ENCODE measurements around the gene RHPN2. TPM values are rescaled to one million over a fixed set of nuclear protein-coding genes. Genes with fewer than 3 reads are reported as not detected.

Gene RHPN2
- total RNA-seq, 1 experiment from 2014 or later: 29.2 TPM

GRCh38 chr19:32998722-32999121 is 66.0 kb downstream of the RHPN2 start:
- Histone ChIP-seq H3K18ac (ENCODE audit: insufficient read length, low read depth, low read length) (no peak overlapping the region), H3K4ac (ENCODE audit: low read depth, low read length) (no peak overlapping the region), H3K79me1 (ENCODE audit: insufficient read depth, low read depth, low read length, poor library complexity, severe bottlenecking) (no peaks in the 10 kb centered on the region), H4K5ac (ENCODE audit: insufficient read length, low read depth, low read length) (no peak overlapping the region), H2BK12ac (ENCODE audit: insufficient read length, low read depth, low read length) (no peak overlapping the region), H2BK120ac (ENCODE audit: low read depth, low read length, poor library complexity, severe bottlenecking) (no peak overlapping the region), H3K4me2 (ENCODE audit: insufficient read depth, insufficient read length, low read length) (no peak overlapping the region), H3T11ph (ENCODE audit: low read length) (no peak overlapping the region), H3K23me2 (ENCODE audit: insufficient read length, low read depth, low read length, poor library complexity, severe bottlenecking) (no peaks in the 10 kb centered on the region), H4K20me1 (ENCODE audit: control insufficient read depth, insufficient read depth, insufficient read length) (no peaks in the 10 kb centered on the region), H2BK5ac (ENCODE audit: insufficient read length, low read length) (no peak overlapping the region), H4K8ac (replicated peaks; ENCODE audit: insufficient read length, low read depth, low read length) (no peak overlapping the region), H3K79me2 (ENCODE audit: insufficient read depth, low read length) (no peaks in the 10 kb centered on the region), H2BK15ac (ENCODE audit: low read depth, low read length) (no peak overlapping the region), H3K9me3 (ENCODE audit: control insufficient read depth, low read depth, low read length) (no peaks in the 10 kb centered on the region), H3K23ac (ENCODE audit: insufficient read length, low read depth, low read length) (no peak overlapping the region), H2AK5ac (ENCODE audit: insufficient read length, low read length) (no peak overlapping the region), H3K14ac (ENCODE audit: insufficient read depth, low read length) (no peak overlapping the region), H3K9ac (ENCODE audit: extremely low read depth, insufficient read length, low read length) (no peak overlapping the region), H2BK20ac (ENCODE audit: low read depth, low read length, poor library complexity, severe bottlenecking) (no peak overlapping the region), H3K27me3 (ENCODE audit: insufficient read depth, low read length) (no peaks in the 10 kb centered on the region), H2AFZ (ENCODE audit: low read length) (no peak overlapping the region), H3K4me1 (ENCODE audit: insufficient read depth, low read length) (no peaks in the 10 kb centered on the region), H3K56ac (ENCODE audit: insufficient read length, low read depth, low read length) (no peak overlapping the region), H3K27ac (ENCODE audit: insufficient read length, low read depth, low read length) (no peak overlapping the region), H4K91ac (ENCODE audit: insufficient read length, low read depth, low read length) (no peak overlapping the region)
- H3K36me3 Mint-ChIP-seq (ENCODE audit: insufficient read depth in 1 of 3, low read depth in 3 of 3): peaks cover 30 to 78% (median 74%) of the 10 kb centered on the region in 3 experiments
- no CpG with 5 or more reads among the region's 3 CpGs for whole genome bisulfite sequencing (ENCODE audit: extremely low coverage, insufficient read length, low lambda C conversion rate)
- no peak overlapping the region for H3K4me3 Mint-ChIP-seq
- peak overlapping the region in 1 of 3 experiments; percentile 70; a peak in 2 of 7 replicates for H3K27ac Mint-ChIP-seq
- TF ChIP-seq, protein P1, sequence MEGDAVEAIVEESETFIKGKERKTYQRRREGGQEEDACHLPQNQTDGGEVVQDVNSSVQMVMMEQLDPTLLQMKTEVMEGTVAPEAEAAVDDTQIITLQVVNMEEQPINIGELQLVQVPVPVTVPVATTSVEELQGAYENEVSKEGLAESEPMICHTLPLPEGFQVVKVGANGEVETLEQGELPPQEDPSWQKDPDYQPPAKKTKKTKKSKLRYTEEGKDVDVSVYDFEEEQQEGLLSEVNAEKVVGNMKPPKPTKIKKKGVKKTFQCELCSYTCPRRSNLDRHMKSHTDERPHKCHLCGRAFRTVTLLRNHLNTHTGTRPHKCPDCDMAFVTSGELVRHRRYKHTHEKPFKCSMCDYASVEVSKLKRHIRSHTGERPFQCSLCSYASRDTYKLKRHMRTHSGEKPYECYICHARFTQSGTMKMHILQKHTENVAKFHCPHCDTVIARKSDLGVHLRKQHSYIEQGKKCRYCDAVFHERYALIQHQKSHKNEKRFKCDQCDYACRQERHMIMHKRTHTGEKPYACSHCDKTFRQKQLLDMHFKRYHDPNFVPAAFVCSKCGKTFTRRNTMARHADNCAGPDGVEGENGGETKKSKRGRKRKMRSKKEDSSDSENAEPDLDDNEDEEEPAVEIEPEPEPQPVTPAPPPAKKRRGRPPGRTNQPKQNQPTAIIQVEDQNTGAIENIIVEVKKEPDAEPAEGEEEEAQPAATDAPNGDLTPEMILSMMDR (conservative IDR thresholded peaks at IDR 0.05): no peak
- H3K4me1 Mint-ChIP-seq: no peaks in the 10 kb centered on the region
- DNase-seq: no peak
- no peaks in the 10 kb centered on the region for H3K27me3 Mint-ChIP-seq (ENCODE audit: low read depth)
- no peaks in the 10 kb centered on the region for H3K9me3 Mint-ChIP-seq

All from H9 (cell line).